ENCODE data around the gene FBLN1. TPM values are rescaled to one million over a fixed set of nuclear protein-coding genes. Genes with fewer than 3 reads are reported as not detected.

Gene FBLN1
- total and polyA plus RNA-seq, 2 of the 13 experiments (the other 11 are each of a cell fraction or from before 2014, with no cell fraction given): 37.3 to 103 TPM

DNA sequence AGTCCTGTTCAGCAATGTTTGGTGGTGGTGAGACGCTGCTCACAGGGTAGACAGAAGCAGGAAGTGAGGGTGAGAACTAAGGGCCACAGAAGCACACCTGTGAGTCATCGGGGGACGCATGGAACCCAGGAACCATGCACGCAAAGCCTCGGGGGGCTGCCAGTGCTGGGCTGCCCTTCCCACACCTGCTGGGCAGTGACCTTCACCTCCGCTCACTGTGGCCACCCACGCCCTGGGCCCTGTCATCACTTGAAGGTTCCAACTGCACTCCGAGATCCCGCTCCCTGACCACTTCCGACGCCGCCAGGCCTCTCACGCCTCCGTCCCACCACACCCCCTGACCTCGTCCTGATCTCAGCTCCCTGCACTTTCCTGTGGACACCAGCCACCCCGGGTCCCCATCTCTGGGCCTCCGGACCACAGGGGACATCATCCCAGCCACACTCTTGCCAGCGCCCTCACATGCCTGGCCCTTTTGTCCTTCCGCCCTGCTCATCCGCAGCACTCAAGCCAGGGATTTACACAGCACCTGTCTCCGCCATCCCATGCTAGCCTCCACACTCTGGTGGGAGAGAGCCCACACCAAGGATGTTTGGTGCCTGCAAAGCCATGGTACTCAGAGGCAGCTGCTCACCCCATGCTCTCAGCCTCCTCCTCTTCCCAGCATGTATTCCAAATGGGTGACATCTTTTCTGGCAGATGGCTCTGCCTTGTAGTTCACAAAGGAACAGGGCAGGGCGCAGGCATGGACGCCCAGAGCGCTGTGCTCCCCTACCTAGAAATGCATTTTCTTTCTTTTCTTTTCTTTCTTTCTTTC, 145.8 kb downstream of the FBLN1 start (continued):
- TF ChIP-seq YEATS2 (CRISPR knock-in tag; IDR thresholded peaks at IDR 0.05; ENCODE audit: borderline replicate concordance) (no peak), ZNF224 (CRISPR knock-in tag; IDR thresholded peaks at IDR 0.05) (no peak), KDM1A (CRISPR knock-in tag; IDR thresholded peaks at IDR 0.05) (no peak), ZNF687 (CRISPR knock-in tag; IDR thresholded peaks at IDR 0.05) (peak; percentile 16; the same call in 1 of the 2 replicates), ZNF367 (CRISPR knock-in tag; IDR thresholded peaks at IDR 0.05; ENCODE audit: borderline replicate concordance) (no peak), MIER3 (CRISPR knock-in tag; IDR thresholded peaks at IDR 0.05; ENCODE audit: borderline replicate concordance) (no peak), ZNF282 (IDR thresholded peaks at IDR 0.05; ENCODE audit: partially characterized antibody) (no peak), ZNF777 (CRISPR knock-in tag; IDR thresholded peaks at IDR 0.05) (no peak), ZNF598 (CRISPR knock-in tag; IDR thresholded peaks at IDR 0.05; ENCODE audit: borderline replicate concordance) (no peak), FOXA3 (CRISPR knock-in tag; IDR thresholded peaks at IDR 0.05) (no peak), ZNF547 (CRISPR knock-in tag; IDR thresholded peaks at IDR 0.05) (no peak), CHD2 (IDR thresholded peaks at IDR 0.05; ENCODE audit: low read depth, low read length) (no peak), NR2C2 (CRISPR knock-in tag; IDR thresholded peaks at IDR 0.05; ENCODE audit: borderline replicate concordance) (no peak), IRX3 (CRISPR knock-in tag; IDR thresholded peaks at IDR 0.05; ENCODE audit: borderline replicate concordance, low read depth) (no peak), ZNF746 (CRISPR knock-in tag; IDR thresholded peaks at IDR 0.05) (no peak), ZNF326 (CRISPR knock-in tag; IDR thresholded peaks at IDR 0.05; ENCODE audit: borderline replicate concordance) (no peak), ZNF276 (CRISPR knock-in tag; IDR thresholded peaks at IDR 0.05; ENCODE audit: low read depth) (no peak)
- TF ChIP-seq, protein P1, sequence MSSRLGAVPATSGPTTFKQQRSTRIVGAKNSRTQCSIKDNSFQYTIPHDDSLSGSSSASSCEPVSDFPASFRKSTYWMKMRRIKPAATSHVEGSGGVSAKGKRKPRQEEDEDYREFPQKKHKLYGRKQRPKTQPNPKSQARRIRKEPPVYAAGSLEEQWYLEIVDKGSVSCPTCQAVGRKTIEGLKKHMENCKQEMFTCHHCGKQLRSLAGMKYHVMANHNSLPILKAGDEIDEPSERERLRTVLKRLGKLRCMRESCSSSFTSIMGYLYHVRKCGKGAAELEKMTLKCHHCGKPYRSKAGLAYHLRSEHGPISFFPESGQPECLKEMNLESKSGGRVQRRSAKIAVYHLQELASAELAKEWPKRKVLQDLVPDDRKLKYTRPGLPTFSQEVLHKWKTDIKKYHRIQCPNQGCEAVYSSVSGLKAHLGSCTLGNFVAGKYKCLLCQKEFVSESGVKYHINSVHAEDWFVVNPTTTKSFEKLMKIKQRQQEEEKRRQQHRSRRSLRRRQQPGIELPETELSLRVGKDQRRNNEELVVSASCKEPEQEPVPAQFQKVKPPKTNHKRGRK (CRISPR knock-in tag; IDR thresholded peaks at IDR 0.05): peak; percentile 64; the same call in 1 of the 2 replicates
- TF ChIP-seq, protein P2, sequence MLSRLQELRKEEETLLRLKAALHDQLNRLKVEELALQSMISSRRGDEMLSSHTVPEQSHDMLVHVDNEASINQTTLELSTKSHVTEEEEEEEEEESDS (CRISPR knock-in tag; IDR thresholded peaks at IDR 0.05; ENCODE audit: borderline replicate concordance): no peak

Data from HepG2 (cell line).